Renal cortical epithelial cell (primary cell): ENCODE results near the gene CHRNA9. TPM values are rescaled to one million over a fixed set of nuclear protein-coding genes. Genes with fewer than 3 reads are reported as not detected.
"Not testable (repeated sequence)": the region's sequence is repeated elsewhere in the genome, so short reads cannot be mapped to it uniquely, and the experiment has no call there.

Experiments
- DNase-seq: peaks from one replicate; pipeline ENCODE4 v3.0.0-alpha.2; 2011; ENCODE audit warnings: low read depth
- total RNA-seq: library from RNA; depleted of rRNA; stranded (reverse); fragments of >200 nt; gene quantifications from 2 replicates; pipeline ENCODE4 v1.2.3, GENCODE V29; 2014

Gene CHRNA9, protein sequence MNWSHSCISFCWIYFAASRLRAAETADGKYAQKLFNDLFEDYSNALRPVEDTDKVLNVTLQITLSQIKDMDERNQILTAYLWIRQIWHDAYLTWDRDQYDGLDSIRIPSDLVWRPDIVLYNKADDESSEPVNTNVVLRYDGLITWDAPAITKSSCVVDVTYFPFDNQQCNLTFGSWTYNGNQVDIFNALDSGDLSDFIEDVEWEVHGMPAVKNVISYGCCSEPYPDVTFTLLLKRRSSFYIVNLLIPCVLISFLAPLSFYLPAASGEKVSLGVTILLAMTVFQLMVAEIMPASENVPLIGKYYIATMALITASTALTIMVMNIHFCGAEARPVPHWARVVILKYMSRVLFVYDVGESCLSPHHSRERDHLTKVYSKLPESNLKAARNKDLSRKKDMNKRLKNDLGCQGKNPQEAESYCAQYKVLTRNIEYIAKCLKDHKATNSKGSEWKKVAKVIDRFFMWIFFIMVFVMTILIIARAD
- not detected in 2 replicates for total RNA-seq

DNA sequence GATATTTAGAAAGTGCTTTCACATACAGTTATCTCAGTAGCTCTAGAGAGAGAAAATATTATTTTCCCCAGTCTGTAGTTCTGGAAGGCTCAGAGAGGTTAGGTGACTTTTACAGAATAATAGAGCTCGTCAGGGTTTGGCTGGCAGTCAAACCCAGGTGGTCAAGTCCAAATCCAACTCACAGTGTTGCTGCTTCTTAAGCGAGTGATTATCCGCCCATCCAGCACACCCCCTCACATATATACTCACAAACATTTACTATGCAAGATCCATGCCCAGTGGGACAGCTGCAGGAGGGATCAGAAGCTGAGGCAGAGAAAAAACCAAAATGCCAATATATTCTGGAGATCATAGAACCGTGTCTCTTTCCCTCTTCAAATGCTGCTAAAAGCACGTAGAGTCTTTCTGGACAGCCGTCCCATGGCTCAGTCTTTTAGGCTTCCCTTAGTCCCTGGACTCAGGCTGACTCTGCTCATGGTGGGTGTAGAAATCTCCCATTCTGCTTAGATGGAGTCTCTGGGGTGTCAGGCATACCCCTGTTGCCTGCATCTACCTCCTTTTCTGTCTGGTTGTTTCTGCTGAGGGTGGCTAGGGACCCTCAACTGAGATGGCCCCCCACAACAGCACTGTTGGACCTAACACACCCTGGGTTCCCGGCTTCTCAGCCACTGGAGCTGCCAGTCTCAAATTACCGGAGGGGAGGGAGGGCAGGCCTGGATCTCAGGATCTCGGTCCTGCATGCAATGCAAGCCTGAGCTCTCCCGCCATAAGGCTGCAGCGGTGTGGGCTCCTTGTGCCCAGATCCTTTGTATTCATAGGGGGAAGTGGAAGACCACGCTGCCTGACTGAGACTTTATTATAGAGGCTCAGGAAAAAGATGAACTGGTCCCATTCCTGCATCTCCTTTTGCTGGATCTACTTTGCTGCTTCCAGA is at the start of gene CHRNA9:
Gene CHRNA9 (plus strand): TSS at position 743 of the 934 bp plus-strand sequence. CDS start 135 bp downstream, at position 878.
- no peak for DNase-seq

GRCh38 chr4:40285692-40286091 is 49.4 kb upstream of the CHRNA9 start:
- no peak for DNase-seq

DNA sequence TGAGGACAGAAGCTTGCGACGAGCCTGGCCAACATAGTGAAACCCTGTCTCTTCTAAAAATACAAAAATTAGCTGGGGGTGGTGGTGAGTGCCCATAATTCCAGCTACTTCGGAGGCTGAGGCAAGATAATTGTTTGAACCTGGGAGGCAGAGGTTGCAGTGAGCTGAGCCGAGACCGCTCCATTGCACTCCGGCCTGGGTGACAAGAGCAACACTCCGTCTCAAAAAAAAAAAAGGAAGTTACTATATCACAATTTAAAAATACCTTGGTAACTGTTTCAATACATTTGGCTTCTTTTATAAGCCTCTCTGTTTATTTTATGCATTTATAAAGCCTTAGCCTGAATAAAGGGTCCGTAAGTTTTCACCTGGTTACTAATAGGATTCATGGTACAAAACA is 46.6 kb upstream of the CHRNA9 start:
- no peak for DNase-seq

GRCh38 chr4:40289366-40290188 is 45.6 kb upstream of the CHRNA9 start:
- peak; percentile 45 for DNase-seq

- DNase-seq, result not testable (repeated sequence)
Measured at GRCh38 chr4:40290611-40291186, 44.4 kb upstream of the CHRNA9 start.

- peak; percentile 70 for DNase-seq
Measured at GRCh38 chr4:40292313-40292759, 42.8 kb upstream of the CHRNA9 start.

DNA sequence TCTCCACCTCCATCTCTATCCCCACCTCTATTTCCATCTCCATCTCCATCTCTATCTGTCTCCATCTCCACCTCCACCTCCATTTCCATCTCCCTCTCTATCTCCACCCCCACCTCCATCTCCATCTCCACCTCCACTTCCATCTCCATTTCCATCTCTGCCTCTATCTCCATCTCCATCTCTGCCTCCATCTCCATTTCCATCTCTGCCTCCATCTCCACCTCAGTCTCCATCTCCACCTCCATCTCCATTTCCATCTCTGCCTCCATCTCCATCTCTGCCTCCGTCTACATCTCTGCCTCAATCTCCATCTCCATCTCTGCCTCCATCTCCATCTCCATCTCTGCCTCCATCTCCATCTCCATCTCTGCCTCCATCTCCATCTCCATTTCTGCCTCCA is 40.8 kb upstream of the CHRNA9 start:
- no peak for DNase-seq

DNA sequence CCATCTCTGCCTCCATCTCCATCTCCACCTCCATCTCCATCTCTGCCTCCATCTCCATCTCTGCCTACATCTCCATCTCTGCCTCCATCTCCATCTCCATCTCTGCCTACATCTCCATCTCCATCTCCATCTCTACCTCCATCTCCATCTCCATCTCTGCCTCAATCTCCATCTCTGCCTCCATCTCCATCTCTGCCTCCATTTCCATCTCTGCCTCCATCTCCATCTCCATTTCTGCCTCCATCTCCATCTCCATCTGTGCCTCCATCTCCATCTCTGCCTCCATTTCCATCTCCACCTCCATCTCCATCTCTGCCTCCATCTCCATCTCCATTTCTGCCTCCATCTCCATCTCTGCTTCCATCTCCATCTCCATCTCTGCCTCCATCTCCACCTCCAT is 40.1 kb upstream of the CHRNA9 start:
- DNase-seq, result not testable (repeated sequence)

DNA sequence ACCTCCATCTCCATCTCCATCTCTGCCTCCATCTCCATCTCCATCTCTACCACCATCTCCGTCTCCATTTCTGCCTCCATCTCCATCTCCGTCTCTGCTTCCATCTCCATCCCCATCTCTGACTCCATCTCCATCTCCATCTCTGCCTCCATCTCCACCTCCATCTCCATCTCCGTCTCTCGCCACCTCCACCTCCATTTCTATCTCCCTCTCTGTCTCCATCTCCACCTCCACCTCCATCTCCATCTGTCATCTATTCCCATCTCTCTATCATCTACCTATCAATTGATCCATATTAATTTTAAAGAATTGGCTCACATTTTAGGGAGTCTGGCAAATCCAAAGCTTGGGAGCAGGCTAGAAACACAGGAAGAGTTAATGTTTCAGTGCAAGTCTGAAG is 39.6 kb upstream of the CHRNA9 start:
- DNase-seq, result no peak

DNA sequence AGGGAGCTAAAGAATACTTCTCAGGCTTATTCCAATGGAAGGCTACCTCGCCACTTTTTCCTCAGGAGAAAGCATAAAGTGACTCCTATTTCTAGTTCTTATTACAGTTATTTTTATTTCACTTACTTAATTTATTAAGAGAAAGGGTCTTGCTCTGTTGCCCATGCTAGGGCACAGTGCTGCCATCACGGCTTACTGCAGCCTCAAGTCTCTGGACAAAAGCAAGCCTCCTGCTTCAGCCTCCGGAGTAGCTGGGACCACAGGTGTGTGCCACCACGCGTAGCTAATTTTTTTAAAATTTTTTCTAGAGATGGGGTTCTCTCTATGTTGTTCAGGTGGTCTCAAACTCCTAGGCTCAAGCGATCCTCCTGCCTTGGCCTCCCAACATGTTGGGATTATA is 36.0 kb upstream of the CHRNA9 start:
- DNase-seq, result no peak

DNA sequence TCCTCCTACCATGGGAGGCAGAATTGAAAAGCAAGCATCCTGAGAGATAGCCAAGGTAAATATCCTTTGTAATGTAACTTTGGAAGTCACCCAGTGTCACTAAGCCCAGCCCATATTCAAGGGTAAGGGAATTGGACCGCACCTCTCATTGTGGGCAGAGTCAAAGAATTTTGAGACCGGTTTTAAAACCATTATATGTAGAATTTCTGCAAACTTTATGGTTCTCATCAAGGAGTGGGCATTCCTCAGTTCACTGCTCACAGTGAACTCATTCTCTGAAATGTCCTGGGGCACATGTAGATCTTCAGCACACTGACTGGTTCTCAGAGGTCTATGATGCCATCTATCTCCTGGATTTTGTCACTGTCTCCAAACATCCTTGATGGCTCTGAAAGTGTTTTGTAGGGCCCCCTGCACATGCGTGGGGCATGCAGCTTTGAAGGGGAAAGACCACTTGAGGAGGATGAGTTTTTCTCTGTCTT is 35.3 kb upstream of the CHRNA9 start:
- DNase-seq, result no peak

- DNase-seq, result no peak
Measured at GRCh38 chr4:40300371-40301162, 34.6 kb upstream of the CHRNA9 start.

DNA sequence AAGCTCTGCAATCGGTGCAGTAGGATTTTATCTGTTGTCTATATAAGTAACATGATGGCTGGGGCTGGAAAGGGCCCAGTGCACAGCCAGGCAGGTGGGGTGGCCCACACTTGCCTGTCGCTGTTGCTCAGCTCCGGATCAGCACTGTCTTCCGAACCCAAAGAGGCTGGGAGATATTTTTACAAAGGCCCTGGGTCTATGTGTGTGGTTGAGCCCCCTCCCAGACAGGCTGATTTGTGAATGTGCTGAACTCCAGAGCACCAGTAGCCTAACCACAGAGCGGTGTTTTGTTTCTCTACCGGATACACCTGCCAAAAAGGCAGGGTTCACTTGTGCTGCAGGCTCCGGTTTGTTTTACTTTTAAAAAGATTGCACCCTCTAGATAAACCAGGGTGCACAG is 33.5 kb upstream of the CHRNA9 start:
- DNase-seq, result no peak

GRCh38 chr4:40303751-40304150 is 31.4 kb upstream of the CHRNA9 start:
- no peak for DNase-seq

DNA sequence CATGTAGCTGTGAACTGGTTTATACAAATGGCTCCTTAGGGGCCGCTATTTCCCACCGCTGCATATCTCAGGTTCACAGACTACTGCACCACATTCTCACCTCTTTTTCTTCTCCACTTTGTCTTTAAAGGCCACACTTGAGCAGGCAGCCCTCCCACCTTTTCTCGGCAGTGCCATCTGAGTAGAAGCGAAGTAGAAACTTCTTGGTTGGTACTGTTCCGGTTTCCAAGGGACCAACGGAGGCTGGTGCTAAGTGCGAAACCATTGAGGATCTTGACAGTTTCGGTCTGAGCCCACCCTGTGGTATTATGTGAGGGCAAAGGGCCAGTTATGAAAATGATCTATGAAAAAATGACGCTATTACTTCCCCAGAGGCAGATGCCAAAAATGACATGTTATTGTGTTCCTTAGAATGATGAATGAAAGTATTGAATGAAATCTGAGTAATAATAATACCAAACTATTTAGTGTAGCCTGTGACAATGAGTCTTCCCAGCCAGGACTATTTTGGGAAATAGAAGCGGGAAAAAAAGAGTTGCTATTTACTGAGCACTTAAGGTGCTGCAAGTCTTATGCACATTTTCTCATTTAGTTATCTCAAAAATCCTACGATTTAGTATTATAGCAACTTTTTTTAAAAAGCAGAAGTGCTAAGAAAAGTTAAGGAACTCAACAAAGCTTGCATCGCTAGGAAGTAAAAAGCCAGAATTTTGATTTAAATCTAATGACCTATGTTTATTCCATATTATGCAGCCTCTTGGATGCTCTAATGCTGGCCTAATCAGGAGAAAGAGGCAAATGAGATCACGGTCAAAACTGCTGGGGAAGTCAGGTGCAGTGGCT is 29.6 kb upstream of the CHRNA9 start:
- DNase-seq, result no peak

- DNase-seq, result no peak
Measured at GRCh38 chr4:40306226-40306625, 28.9 kb upstream of the CHRNA9 start.

DNA sequence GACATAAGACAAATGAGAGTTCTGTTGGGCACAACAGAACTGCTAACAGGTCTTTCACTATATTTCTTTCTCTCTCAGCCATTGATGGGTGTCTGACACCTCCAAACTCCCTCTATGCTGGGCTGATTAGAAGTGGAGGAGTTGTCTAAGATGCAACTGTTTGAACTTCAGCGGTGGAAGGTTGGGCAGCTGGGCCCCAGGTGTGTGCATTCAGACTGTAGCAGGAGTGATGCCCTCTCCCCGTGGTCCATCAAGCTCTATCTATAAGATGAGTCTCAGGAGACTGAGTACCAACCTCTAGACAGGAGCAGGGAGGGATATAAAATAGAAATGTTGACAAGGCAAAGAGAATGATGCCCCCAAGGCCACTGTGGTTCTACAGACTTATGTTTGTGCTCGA is 28.2 kb upstream of the CHRNA9 start:
- no peak for DNase-seq

- DNase-seq, result no peak
Measured at GRCh38 chr4:40307627-40308497, 27.3 kb upstream of the CHRNA9 start.
